HG03520 (cell line): ENCODE measurements around the gene SLIT3.
A peak's percentile ranks its signal among the peaks of the same experiment; 100 is the strongest.

ENCODE experiments used
- ATAC-seq: cut with Tn5 transposase; IDR thresholded peaks from one replicate; pipeline ENCODE4 v1.9.1; 2021; ENCODE audit warnings: mild to moderate bottlenecking, moderate library complexity; ENCODE audit not compliant: unreplicated experiment

Gene SLIT3

DNA sequence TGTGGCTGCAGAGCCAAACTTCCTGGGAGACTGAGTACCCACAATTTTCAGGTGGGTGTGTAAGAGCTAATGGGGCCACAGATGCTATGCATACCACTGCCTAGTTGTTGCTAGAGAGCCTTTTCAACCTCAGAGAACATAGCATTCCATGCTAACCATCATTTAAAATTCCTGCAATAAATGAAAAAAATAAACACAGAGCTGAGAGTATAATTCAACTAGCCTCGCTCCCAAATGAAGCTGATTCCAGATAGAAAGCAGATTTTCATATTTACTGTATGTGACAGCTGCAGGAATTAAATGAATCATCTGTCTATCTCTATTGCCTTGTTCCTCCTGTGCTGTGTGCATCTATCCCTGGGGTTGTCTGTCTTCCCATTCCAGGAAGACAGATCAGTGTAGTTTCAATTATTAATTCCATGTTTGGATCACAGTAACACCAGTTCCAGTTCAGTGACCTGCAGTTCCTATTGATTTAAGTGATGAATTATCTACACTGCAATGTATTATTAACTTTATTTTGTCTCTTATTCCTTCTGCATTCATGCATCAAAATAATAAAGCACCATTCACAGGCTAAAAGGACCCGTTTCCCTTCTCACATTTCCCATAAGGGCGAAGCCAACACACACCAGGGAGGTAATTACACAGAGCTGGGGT, 324.5 kb downstream of the SLIT3 start:
- no peak for ATAC-seq

DNA sequence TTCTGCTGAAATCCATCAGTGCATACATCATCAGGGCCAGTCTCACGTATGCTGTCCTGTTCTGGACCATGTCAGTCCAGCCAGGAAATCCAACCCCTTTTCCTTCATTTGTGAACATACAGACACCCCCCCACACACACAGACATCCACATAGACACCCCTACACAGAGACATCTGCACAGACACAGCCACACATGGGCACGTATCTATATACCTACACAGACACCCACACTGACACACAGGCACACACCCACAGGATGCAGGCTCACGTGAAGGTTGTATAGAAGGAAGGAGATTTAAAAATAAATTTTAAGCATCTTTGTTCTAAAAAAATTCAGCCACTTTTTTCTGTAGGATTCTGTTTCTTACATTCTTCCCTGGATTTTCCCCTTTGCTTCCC, 325.6 kb downstream of the SLIT3 start:
- ATAC-seq: no peak

DNA sequence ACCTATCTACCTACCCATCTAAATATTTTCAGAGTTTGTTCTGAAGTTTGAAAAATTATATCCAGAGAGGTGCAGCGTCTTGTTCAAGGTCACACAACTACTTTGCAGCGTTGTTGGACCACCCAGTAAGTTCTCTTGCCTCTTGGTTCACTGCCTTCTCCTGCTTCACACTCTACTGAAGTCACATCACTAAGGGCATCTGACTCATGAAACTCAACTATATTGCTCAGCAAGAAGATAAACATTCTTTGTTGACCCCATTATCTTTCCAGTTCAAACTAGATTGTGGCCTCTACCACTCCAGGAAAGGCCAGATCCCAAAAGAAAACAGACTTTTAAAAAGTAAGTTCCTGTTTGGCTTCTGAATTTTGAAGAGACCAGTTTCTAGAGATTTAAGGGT, 326.9 kb downstream of the SLIT3 start:
- ATAC-seq: no peak

DNA sequence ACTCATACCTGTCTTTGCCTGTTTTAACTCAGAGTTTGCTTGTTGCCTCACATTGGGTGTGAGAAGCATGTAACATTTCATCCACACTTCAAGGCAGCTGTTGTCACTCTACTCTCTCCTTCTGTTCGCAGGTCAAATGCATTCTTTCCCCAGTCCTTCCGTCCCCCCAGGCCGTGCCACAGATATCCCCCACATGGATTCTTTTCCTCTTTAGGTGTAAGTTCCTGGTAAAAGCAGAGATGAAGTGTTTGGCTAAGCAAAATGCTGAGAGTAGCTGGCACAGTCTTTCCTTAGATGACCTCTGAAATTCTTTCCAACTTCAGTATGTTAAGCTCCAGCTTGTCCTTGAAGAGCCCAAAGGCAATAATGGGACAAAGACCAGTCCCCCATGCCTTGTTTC, 328.2 kb downstream of the SLIT3 start:
- no peak for ATAC-seq

DNA sequence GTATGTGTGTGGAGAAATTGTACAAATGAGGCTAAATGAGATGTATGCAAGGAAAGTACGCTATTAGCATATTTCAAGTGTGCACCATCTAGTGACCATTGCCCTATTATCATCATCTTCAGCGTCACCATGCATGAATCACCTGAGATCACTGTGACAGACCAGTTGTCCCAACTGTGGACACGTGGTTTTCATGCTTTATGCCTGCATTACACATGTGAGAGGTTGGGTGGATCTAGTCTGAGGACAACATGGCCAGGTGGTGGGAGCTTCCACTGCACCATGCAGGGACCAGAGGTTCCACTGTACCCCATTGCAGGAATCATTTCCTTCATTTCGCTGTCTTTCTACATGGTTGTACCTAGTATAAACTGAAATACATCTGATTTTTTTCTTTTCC, 329.8 kb downstream of the SLIT3 start:
- ATAC-seq: no peak

DNA sequence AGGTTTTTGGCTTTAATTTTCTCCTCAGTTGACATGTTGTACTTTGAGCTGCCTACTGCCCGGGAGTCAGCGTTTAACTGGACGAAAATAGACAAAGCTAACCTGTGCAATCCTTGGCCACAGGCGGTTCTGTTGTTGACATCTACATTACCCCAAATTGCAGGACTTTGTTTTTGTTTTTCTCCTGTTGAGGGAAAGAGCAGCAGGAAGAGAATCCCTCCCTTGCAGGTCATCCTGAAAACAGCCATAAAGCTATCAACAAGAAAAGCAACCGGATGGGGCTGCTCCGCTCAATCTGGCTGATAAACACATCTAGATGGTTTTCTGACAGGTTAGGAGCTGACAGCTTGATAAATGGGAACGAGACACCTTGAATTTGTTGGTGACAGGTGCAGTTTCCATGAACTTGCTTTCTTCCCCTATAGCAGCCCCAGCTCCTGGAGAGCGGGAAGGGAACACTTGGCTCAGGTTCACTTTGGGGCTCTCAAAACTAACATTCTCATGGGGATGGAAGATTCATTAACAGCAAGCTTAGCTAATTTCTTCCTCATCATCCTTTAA, 331.5 kb downstream of the SLIT3 start:
- no peak for ATAC-seq

DNA sequence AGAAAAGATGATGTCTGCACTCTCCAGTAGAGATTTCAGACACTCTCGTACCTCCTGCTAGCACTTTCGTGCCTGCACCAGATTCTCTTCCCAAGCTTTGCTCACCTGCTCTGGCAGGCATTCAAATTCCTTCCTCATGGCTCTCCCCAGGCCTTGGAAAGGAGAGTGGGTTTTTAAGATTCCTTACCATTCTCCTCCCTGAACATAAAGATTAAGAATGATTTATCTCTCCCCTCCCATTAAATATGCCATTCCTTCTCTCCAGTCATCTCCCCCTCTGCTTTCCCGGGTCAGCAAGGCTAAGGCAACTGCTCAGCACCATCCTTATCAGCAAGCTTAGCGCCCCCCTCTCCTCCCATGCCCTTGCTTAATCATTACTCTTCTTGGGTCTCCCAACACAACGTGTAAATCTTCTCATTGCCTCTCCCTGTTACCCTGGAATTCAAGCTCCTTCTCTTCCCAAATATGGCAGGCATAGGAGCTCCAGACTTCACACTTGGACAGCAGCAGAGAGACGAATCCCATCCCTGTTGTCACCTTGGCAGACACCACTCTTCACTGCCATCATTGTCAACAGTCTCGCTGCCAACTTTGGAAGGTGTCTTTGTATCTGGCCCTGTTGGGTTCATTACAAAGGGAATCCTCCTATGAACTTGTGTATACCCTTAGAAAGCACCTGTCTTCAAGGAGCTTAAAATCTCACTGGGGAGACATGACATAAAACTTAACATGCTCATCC, 332.9 kb downstream of the SLIT3 start:
- ATAC-seq: no peak

DNA sequence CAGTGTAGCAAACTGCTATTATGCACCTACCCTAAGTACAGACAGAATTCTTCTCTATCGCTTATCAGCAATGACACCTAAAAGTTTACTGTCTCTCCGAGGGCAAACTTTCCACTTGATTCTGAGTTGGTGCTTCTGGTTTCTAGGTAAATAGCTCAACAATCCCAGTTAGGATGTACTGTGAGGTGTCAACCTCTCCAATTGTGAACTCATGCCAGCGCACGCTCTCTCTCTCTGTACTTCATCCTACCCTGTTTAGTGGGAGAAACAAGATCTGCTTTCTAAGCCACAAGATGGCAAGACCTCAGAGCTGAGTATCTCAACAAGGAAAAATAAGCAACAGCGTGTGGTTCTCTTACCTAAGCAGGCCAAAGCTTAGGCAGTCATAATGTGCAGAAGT, 335.3 kb downstream of the SLIT3 start:
- ATAC-seq: no peak

DNA sequence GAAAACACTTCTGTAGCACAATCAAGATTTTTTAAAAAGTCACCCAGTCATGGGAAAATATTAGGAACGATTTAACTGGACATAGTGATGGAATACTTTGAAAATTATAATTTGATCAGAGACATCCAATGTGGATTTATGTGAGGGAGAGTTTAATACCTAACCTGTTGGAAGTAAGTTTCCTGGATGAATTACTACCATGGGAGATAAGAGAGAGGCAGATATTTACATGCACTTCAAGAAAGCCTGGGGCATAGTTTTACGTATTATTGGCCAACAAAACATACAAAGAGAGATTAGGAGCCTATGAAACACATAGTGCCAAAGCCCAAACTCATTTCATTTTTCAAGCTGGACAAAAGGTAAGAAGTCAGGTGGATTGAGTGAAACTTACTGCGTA, 336.8 kb downstream of the SLIT3 start:
- no peak for ATAC-seq

DNA sequence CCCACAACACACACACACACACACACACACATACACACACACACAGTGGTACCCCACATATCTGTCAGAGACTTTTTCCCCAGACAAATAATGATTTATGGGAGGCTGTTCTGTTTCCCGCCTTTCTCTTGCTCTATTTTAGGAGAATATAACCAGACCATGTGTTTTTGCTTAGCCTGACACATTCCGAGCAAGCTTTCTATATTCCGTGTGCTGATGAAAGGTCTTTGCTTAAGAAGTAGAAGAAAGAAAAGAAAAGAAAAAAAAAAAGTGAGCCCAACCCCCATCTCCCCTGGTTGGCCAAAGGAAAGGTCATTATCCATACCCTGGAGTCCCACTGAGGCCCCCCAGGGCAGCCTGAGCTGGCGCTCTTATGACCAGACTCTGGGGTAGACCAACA, 338.6 kb downstream of the SLIT3 start:
- ATAC-seq: no peak

DNA sequence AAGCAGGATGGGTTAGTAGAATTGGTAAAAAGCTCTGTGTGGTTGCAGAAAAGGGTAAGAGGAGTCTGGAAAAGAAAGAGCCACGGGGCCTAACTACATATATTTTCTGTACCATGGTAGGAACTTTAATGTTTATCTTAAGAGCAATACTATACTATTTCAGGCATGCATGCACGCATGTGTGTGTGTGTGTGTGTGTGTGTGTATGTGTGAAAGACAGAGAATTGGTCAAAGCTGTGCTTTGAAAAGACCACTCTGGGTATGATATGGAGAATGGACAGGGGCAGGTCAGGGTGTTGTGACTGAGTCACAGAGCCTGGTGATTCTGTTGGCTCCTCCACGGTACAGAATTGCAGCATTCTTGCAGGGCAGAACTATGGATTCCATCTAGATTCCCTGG, 339.3 kb downstream of the SLIT3 start:
- ATAC-seq: no peak

DNA sequence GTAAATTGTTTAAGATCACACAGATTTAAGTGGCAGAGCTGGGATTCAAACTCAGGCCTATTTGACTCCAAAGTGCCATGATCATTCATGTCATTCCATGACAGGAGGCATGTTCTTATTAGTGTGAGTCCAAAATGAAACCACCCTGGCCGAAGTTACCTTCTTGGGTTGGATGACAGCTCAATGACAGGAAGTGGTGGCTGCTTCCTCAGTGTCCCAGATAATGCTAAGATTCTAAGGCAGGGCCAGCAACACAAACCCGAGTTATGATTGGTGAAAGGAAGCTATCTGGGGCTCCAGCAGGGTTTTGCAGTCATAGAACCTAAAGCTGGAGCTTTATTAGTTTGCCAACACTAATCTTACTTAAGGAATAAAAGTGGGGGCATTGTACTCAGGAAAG, 340.4 kb downstream of the SLIT3 start:
- ATAC-seq: no peak

DNA sequence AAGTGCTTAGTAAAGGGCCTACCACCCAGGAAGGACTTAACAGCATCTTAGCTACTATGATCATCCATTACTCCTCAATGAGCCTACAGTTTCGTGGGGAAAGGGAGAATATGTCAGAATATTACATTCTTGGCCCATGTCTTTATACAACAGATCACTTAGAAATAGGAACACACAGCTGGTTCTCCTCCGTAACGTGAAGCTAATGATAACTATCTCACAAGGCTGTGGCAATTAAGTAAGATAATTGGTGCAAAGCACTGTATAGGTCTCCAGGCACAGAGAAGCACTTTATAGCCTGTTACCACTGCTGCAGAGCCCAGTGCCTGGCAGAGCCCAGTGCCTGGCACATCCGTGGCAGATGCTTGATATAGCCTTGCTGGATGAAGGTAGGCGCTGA, 347.6 kb downstream of the SLIT3 start:
- ATAC-seq: no peak

DNA sequence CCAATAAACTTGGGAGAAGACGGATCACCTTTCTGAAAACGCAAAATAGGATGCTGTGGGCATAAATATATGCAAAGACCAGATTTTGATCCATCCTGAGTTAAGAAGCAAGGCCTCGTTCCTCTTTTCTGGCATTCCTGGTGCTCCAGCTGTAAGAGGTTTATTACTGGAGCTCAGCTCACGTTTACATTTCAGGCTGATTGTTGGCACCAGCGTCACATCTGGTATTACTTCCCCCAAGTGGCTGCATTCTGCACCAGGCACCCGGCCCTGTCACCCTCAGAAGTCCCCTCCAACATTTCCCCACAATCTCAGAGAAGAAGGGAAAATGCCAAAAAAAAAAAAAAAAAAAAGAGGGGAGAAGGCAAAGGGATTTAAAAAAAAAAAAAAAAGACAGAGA, 348.7 kb downstream of the SLIT3 start:
- ATAC-seq: no peak

DNA sequence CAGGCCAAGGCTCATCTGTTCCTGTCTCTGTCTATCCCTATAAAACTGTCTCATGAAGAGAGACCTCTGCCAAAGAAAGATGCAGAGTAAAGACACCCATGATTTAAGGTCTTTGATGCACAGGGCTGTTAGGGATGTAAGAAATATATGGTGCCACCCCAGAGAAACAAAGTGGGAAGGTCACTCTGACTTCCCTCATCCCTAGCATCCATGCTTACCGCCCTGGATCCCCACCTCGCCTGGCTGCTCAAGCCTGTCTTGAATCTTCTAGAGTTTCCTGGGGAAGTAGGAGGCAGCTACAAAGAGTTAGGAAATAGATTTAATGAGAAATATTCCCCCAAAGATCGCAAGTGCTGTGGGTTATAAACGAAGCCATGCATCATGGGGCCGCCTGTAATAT, 349.2 kb downstream of the SLIT3 start:
- ATAC-seq: no peak

DNA sequence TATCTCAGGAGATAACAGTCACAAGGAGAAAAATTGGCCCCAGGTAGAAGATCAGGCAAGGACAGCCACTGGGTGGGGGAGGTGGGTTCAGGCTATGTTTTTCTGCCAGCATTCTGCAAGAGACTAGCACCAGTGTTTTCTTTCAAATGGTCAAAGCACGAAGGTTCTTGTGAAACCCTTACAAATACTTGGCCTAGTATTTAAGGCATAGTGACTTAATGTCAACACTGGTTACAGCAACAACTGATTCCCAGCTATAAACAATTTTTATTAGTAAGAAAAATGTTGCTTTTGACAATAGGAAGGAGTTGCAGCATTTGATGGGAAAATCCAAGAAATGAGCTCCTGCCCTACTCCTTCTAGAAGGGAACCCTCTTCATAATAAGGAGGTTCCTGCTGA, 349.6 kb downstream of the SLIT3 start:
- ATAC-seq: no peak

DNA sequence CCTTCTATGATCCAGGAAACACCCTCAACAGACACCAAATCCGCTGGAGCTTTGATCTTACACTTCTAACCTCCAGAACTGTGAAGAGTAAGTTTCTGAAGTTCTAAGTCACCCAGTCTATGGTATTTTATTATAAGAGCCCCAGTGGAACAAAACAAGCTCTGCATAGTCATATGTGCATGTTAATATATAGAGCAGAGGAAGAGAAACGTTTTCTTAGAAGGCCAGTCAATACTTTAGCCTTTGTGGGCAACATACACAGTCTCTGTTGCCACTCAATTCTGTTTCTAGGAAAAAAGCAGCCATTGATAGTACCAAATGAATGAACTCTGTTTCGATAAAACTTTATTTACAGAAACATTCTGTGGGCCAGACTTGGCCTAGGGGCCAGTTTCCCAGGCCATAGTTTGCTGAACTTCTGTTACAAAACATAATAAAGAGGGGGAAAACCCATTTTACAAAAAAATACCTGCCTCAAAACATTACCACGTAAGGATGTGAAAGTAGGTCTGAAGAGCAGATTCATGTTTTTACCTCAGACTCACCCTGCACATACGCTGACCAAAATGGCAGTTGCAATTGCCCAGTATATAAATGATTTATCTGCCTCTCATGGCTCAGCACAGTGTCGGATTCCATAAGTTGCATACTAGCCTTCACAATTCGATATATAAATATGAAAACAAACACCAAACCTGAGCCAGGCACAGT, 350.5 kb downstream of the SLIT3 start:
- ATAC-seq: peak; percentile 55

DNA sequence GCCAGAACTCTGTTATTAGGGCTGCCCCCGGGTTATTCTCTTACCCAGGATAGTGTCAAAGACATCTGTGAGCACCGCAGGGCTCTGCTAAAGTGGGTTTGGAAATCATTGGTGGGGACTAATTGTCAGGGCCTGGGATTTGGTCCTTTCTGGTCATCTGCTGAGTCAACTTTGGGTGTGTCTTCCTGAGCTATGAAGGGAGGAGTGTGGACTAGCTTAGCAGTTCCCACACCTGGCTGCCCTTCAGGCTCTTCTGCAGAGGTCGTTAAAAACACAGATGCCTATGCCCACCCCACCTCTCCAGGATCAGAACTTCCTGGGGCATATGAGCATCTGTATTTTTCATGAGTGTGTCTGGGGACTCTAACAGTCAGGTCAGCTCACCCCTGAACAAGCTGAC, 352.2 kb downstream of the SLIT3 start:
- ATAC-seq: no peak

DNA sequence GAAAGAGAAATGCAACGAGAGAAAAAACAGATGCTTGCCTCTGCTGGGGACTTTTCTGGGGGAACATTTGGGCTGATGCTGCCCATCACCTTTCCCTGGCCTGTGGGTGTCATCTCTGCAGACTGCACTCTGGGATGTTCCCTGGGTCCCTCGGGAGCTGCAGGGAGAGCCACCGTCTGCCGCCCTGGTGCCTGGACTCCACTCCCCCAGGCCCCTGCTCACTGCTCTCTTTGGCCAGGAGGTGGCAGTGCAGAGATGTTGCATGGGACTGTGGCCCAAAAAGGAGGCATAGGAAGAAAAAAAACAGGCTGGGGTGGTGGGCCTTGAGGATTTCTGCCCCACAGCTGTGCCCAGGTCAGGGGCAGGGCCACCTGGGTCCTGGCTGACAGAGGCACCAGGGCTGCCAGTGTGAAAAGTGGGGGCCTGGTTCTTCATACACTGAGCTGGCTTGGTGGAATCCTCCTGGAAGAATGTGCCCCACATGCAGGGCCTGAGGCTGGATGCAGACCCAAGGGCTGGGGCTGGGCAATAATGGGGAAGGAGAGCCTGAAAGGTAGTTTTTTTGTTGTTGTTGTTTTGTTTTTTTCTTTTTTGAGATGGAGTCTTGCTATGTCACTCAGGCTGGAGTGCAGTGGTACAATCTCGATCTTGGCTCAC, 353.6 kb downstream of the SLIT3 start:
- no peak for ATAC-seq

DNA sequence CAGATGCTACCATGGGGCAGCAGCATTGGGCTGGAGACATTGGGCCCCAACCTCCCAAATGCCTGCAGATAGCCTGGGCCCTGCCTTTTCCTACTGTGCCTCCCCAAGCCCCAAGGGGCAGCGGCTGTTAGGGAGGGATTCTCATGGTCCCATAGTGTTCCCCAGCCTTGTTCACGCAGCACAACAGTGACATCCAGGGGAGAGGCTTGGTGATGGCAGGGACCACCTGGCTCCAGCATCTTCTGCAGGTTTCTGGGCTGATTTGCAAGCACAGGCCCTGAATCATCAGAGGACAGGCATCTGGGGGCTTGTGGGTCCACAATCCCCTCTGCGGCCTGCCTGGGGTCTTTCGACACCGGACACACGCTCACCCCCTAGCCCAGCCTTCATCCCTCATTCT, 354.6 kb downstream of the SLIT3 start:
- no peak for ATAC-seq

DNA sequence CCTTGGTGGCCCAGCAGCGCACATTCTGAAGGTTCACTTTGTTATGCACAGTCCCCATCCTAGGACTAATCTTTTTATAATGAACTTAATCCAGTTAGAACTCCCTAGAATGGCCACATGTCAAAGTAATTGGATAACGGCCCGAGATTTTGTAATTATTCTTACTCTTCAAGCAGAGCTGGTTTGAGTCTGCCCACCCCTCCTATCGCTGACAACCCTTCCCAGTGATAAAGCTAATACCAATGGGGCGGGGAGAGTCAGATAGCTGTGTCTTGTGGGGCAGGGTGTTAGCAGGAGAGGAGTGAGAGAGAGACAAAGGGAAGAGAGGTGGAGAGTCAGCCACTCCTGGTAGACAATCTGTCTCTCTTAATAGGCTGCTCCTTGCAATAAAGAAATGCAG, 356.9 kb downstream of the SLIT3 start:
- ATAC-seq: no peak
